HepG2 (cell line): ENCODE results near the gene TXNRD2. TPM values are rescaled to one million over a fixed set of nuclear protein-coding genes. Genes with fewer than 3 reads are reported as not detected.
A peak's percentile ranks its signal among the peaks of the same experiment; 100 is the strongest.

Source experiments
- AKAP8 ChIP-seq: sonication (generic); formaldehyde crosslinking; IDR thresholded peaks from 2 replicates; pipeline ENCODE4 v1.5.1; 2020; ENCODE audit warnings: mild to moderate bottlenecking, missing genetic modification reagents
- BATF2 ChIP-seq: sonication (generic); formaldehyde crosslinking; IDR thresholded peaks from 2 replicates; pipeline ENCODE4 v1.8.0; 2022; ENCODE audit warnings: mild to moderate bottlenecking, missing genetic modification reagents, moderate library complexity
- CENPBD1 ChIP-seq: sonication (generic); formaldehyde crosslinking; IDR thresholded peaks from 2 replicates; pipeline ENCODE4 v1.8.0; 2022; ENCODE audit warnings: missing genetic modification reagents, low read depth, mild to moderate bottlenecking, borderline replicate concordance
- DRAP1 ChIP-seq: IDR thresholded peaks from 2 replicates; pipeline ENCODE4 v1.6.1; 2016; ENCODE audit warnings: missing genetic modification reagents, missing compliant biosample characterization
- KDM2A ChIP-seq: sonication (generic); formaldehyde crosslinking; IDR thresholded peaks from 2 replicates; pipeline ENCODE4 v1.4.0; 2020; ENCODE audit warnings: low read depth, missing genetic modification reagents, borderline replicate concordance
- KLF12 ChIP-seq: sonication (generic); formaldehyde crosslinking; IDR thresholded peaks from 2 replicates; pipeline ENCODE4 v1.4.0; 2020; ENCODE audit warnings: missing genetic modification reagents, borderline replicate concordance
- MAZ ChIP-seq, 2 experiments: sonication (generic) in 1 of 2; formaldehyde crosslinking in 1 of 2; IDR thresholded peaks; 2 replicates each; pipeline versions ENCODE4 v1.5.0 to v1.6.1; 2012 to 2020; ENCODE audit warnings: low read depth in 2 of 2, mild to moderate bottlenecking in 2 of 2, borderline replicate concordance in 1 of 2, improper control_type of control experiment in 1 of 2, low read length in 1 of 2, missing genetic modification reagents in 1 of 2, moderate library complexity in 1 of 2
- MTA3 ChIP-seq: sonication (generic); formaldehyde crosslinking; IDR thresholded peaks from 2 replicates; pipeline ENCODE4 v1.4.0; 2020; ENCODE audit warnings: missing genetic modification reagents
- MXI1 ChIP-seq: IDR thresholded peaks from 3 replicates; pipeline ENCODE4 v1.6.1; 2012; ENCODE audit warnings: low read depth, low read length, inconsistent platforms, borderline replicate concordance
- NFATC3 ChIP-seq: sonication (generic); formaldehyde crosslinking; IDR thresholded peaks from 2 replicates; pipeline ENCODE4 v1.5.1; 2020; ENCODE audit warnings: mild to moderate bottlenecking, missing genetic modification reagents
- NFYB ChIP-seq: sonication (generic); formaldehyde crosslinking; IDR thresholded peaks from 2 replicates; pipeline ENCODE4 v1.4.0; 2020; ENCODE audit warnings: missing genetic modification reagents
- PHF5A ChIP-seq: IDR thresholded peaks from one replicate; pipeline ENCODE4 v1.6.1; 2018; ENCODE audit warnings: low read depth, missing genetic modification reagents; ENCODE audit not compliant: unreplicated experiment
- POLR2AphosphoS5 ChIP-seq: IDR thresholded peaks from 2 replicates; pipeline ENCODE4 v1.6.1; 2012; ENCODE audit warnings: low read depth, low read length
- RCOR2 ChIP-seq: IDR thresholded peaks from 2 replicates; pipeline ENCODE4 v1.6.1; 2016; ENCODE audit warnings: missing biosample characterization, missing genetic modification reagents
- SP1 ChIP-seq, 2 experiments: fragments of 450-650 bp in 1 of 2; sonication (generic) in 1 of 2; formaldehyde crosslinking in 1 of 2; IDR thresholded peaks; 2 replicates each; pipeline versions ENCODE4 v1.4.0 to v1.6.1; 2016 to 2020; ENCODE audit warnings: missing genetic modification reagents in 1 of 2
- TAF1 ChIP-seq: sonication (generic); formaldehyde crosslinking; IDR thresholded peaks from 2 replicates; pipeline ENCODE4 v1.4.0; 2020; ENCODE audit warnings: missing genetic modification reagents
- TRIM24 ChIP-seq: sonication (generic); formaldehyde crosslinking; IDR thresholded peaks from 2 replicates; pipeline ENCODE4 v1.8.0; 2022; ENCODE audit warnings: mild to moderate bottlenecking, missing genetic modification reagents
- ZFY ChIP-seq: sonication (generic); formaldehyde crosslinking; IDR thresholded peaks from 2 replicates; pipeline ENCODE4 v1.4.0; 2020; ENCODE audit warnings: missing genetic modification reagents
- ZKSCAN1 ChIP-seq: fragments of 150-350 bp; IDR thresholded peaks from 2 replicates; pipeline ENCODE4 v1.6.1; 2014; ENCODE audit warnings: low read length
- ZNF160 ChIP-seq: sonication (generic); formaldehyde crosslinking; IDR thresholded peaks from 2 replicates; pipeline ENCODE4 v1.8.0; 2022; ENCODE audit warnings: mild to moderate bottlenecking, inconsistent platforms, missing genetic modification reagents
- ZNF691 ChIP-seq: sonication (generic); formaldehyde crosslinking; IDR thresholded peaks from 2 replicates; pipeline ENCODE4 v1.4.0; 2020; ENCODE audit warnings: missing genetic modification reagents, low read depth, mild to moderate bottlenecking, borderline replicate concordance
- ZNF704 ChIP-seq: sonication (generic); formaldehyde crosslinking; IDR thresholded peaks from 2 replicates; pipeline ENCODE4 v1.8.1; 2023; ENCODE audit warnings: mild to moderate bottlenecking, inconsistent platforms, moderate library complexity, missing genetic modification reagents, borderline replicate concordance
- ZSCAN31 ChIP-seq: sonication (generic); formaldehyde crosslinking; IDR thresholded peaks from 2 replicates; pipeline ENCODE4 v1.5.0; 2020; ENCODE audit warnings: low read depth, mild to moderate bottlenecking, missing genetic modification reagents
- ZZZ3 ChIP-seq: sonication (generic); formaldehyde crosslinking; IDR thresholded peaks from 2 replicates; pipeline ENCODE4 v1.4.0; 2020; ENCODE audit warnings: missing genetic modification reagents, mild to moderate bottlenecking, borderline replicate concordance
- polyA plus RNA-seq, 8 experiments: library from polyadenylated mRNA; depleted of rRNA in 3 of 8; stranded (reverse) in 7 of 8; unstranded in 1 of 8; fragments of >200 nt; fragmentation: Illumina TruSeq in 4 of 8; extraction: Trizol in 4 of 8; gene quantifications; 2 replicates each; pipeline versions ENCODE4 v1.2.1 to v1.2.3, GENCODE V29; 2011 to 2016; ENCODE audit warnings: low read depth in 4 of 8, missing spikeins in 1 of 8, mixed read lengths in 1 of 8; ENCODE audit not compliant: insufficient read depth in 1 of 8
- total RNA-seq, 5 experiments: library from RNA; depleted of rRNA; stranded (reverse); fragments of >200 nt; fragmentation: Illumina TruSeq; extraction: Trizol; gene quantifications; 2 replicates each; pipeline ENCODE4 v1.2.3, GENCODE V29; 2016; ENCODE audit warnings: low read depth in 1 of 5

The TXNRD2 gene
- total and polyA plus RNA-seq, 2 of the 13 experiments (the other 11 are each of a cell fraction or from before 2014, with no cell fraction given): 17.5 to 18.6 TPM

- TF ChIP-seq ZNF704 (CRISPR knock-in tag) (0 out of 2 replicates have a peak, but pooled peaks have one; percentile 2), NFYB (CRISPR knock-in tag) (peak; percentile 46), CENPBD1 (CRISPR knock-in tag) (no peak), MTA3 (no peak), KLF12 (CRISPR knock-in tag) (0 out of 2 replicates have a peak, but pooled peaks have one; percentile 60), ZSCAN31 (CRISPR knock-in tag) (no peak), KDM2A (CRISPR knock-in tag) (0 out of 2 replicates have a peak, but pooled peaks have one; percentile 17), MXI1 (peak; percentile 85; the same call in 1 of the 3 replicates), PHF5A (CRISPR knock-in tag) (no peak), AKAP8 (CRISPR knock-in tag) (peak; percentile 70; the same call in 1 of the 2 replicates), TAF1 (CRISPR knock-in tag) (peak; percentile 56; the same call in 1 of the 2 replicates), ZZZ3 (CRISPR knock-in tag) (0 out of 2 replicates have a peak, but pooled peaks have one; percentile 0), MAZ (IDR thresholded peaks at IDR 0.05; ENCODE audit: borderline replicate concordance, low read depth, low read length) (no peak), MAZ (CRISPR knock-in tag; IDR thresholded peaks at IDR 0.05; ENCODE audit: low read depth) (peak; percentile 71; the same call in 1 of the 2 replicates), TRIM24 (CRISPR knock-in tag) (no peak), NFATC3 (0 out of 2 replicates have a peak, but pooled peaks have one; percentile 20), SP1 (IDR thresholded peaks at IDR 0.05) (no peak), SP1 (CRISPR knock-in tag; IDR thresholded peaks at IDR 0.05) (peak; percentile 88), BATF2 (CRISPR knock-in tag) (no peak), POLR2AphosphoS5 (peak; percentile 86), DRAP1 (CRISPR knock-in tag) (peak; percentile 91), ZNF160 (CRISPR knock-in tag) (peak; percentile 17; the same call in 1 of the 2 replicates), ZKSCAN1 (no peak), RCOR2 (CRISPR knock-in tag) (no peak), ZFY (CRISPR knock-in tag) (peak; percentile 18), ZNF691 (CRISPR knock-in tag) (peak; percentile 22; the same call in 1 of the 2 replicates)
These were observed 17.5 kb upstream of the TXNRD2 start (continued) for GRCh38 chr22:19959043-19959586.
